Fibroblast of skin of abdomen (primary cell): ENCODE results near the gene CDK12.

Source experiments
- DNase-seq: peaks from one replicate; pipeline ENCODE4 v3.0.0-alpha.2; 2013

The CDK12 gene

GRCh38 chr17:39549747-39550573 lies 88.7 kb downstream of the CDK12 start:
- no peak for DNase-seq

DNA sequence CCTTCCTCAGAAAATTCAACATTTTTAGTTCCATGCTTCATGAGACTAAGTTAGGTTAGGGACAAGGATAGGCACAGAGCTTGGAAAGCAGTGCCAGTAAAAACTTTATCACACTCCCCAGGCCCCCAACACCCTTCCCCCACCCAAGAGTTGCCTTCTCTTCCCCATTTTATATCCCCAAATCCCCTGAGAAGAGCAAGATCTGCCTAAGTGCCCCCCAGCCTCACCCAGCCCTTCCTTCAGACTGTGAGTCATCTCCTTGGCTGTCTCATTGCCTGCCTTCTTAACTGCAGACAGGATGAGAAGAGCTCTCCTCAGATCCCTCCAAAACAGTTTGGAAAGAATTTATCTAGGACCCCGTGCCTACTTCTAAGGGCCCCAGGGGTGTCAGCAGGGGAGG lies 90.6 kb downstream of the CDK12 start:
- peak; percentile 25 for DNase-seq

GRCh38 chr17:39553341-39553945 lies 92.2 kb downstream of the CDK12 start:
- peak; percentile 37 for DNase-seq

- no peak for DNase-seq
These were observed 94.1 kb downstream of the CDK12 start for GRCh38 chr17:39555368-39555767.

DNA sequence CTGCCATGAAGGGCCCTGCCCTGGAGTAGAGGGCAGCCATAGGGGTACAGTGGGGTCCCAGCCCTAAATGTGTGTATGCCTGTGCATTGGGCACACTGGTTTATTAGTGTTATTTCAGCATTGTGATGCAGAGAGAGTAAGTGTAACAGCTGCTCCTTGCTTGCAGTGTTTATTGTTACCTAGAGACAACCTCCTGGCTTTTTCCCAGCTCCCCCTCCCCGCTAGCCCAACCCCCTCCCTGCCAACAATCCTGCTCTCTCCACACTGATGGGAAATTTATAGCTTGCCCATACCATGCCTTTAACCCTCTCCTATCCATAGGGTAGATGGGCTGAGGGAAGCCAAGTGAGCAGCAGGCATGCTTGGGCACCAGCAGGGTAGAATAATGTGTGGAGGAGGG lies 95.1 kb downstream of the CDK12 start:
- DNase-seq: no peak

DNA sequence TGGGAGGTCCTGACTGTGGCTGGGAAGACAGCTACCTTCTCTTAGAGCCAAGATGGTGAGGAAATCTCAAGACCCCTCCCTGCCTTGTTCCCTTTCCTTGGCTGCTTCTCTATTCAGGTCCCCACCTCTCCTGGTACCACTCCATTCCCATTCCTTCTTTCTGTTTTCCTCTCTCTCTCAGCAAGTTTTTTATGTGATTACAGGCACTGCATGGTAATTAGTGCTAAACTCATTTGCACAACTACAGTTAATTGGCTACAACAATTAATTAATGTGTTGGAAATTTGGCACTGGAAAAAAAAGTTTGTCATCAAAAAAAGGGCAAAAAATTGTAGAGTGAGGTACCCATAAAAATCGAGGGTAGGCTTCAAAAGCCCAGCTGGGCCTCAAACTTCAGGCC lies 101.1 kb downstream of the CDK12 start:
- no peak for DNase-seq

- no peak for DNase-seq
These were observed 101.7 kb downstream of the CDK12 start for GRCh38 chr17:39562976-39563375.

- no peak for DNase-seq
These were observed 102.2 kb downstream of the CDK12 start for GRCh38 chr17:39563476-39563875.

GRCh38 chr17:39564211-39564848 lies 103.0 kb downstream of the CDK12 start:
- no peak for DNase-seq

- no peak for DNase-seq
These were observed 105.0 kb downstream of the CDK12 start for GRCh38 chr17:39566094-39566850.

- DNase-seq: no peak
These were observed 107.4 kb downstream of the CDK12 start for GRCh38 chr17:39568702-39569101.

DNA sequence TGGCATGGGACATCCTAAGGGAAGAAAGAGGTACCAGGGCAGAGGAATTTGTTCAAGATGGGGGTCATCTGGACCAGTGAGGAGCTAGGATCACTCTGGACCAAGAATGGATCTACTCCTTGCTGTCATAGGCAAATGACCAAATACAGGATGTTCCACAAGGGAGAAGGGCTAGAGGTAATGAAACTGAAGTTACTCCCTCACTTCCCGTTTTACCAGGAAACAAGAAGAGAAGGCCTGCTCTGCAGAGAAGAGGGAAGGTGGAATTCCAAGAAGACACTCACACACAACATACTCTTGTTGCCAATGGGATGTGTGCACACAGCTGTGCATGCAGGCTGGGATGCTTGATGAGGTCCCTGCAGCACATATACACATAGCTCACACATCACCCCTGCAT lies 107.8 kb downstream of the CDK12 start:
- DNase-seq: no peak

GRCh38 chr17:39572121-39572520 lies 110.8 kb downstream of the CDK12 start:
- no peak for DNase-seq

DNA sequence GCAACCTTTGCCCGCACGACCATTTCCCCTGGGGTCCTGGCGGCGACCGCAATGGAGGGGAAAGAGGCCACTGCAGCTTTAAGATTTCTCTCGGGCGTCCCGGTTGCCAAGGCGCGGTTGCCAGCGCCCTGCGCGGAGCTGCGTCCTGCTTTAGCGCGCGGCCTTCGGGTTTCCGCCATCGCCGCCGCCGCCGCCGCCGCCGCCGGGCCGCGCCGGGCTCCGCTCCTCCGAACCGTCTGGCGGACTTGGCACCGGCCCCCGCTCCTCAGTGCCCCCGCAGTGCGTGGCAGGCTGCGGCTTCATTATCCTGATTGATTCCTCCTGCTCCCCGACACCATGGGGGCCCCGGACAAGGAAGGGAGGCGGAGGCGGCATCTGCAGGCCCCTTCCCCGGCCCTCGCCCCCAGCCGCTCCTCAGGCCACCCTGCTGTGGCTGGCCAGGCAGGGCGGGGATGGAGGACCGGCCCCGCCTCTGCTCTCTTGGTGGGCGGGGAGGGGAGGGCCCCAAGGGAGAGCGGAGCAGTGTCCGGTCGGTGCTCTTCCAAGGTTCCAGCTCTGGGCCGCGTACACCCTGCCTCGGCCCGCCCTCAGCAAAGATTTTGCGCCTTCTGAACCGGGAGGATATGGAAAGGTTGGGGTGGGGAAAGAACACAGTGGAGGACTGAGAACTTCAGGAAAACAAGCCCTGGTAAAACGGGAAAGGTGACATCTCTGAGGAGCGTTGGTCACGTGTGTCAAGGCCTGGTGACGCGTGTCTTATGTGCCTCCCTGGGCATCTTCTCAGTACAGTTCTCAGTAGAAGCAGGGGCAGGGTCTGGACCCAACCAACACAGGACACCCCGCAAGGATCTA lies 112.4 kb downstream of the CDK12 start:
- peak; percentile 50 for DNase-seq

DNA sequence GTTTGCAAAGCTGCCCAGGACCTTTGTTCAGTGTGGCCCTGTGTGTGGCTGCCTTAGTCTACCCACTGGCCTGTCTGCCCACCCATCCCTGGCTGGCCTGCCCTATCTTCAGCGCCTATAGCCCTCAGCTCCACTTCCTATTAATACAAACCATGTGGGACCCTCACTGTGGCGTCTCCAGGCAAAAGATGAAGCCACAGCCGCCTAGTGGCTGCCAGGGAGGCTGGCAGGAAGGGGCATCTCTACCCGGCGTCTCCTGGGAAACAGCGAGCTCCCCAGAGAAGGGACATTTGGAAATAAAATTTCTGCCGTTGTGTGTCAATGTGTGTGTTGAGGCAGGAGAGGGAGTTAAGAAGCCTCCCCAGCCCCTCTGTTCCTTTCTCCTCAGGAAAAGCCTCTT lies 114.9 kb downstream of the CDK12 start:
- peak; percentile 14 for DNase-seq

DNA sequence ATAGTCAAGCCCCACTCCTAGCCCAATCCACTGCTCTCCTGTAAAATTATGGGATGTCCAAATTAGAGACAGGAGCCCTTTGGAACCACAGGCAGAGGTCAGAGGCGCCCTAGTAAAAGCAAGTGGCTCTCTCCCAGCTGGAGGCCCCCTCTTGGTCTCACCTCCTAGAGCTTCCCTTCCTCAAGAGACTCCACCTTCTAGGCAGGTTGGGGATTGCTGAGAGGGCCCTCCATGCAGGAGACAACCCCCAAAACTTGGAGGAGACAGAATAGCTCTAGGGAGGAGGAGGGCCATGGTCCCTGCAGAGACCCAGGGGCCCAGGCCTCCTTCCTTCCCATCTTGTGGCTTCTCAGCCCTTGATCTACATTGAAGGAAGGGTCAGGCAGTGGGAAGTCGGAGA lies 117.0 kb downstream of the CDK12 start:
- no peak for DNase-seq

- no peak for DNase-seq
These were observed 118.2 kb downstream of the CDK12 start for GRCh38 chr17:39579318-39580081.

DNA sequence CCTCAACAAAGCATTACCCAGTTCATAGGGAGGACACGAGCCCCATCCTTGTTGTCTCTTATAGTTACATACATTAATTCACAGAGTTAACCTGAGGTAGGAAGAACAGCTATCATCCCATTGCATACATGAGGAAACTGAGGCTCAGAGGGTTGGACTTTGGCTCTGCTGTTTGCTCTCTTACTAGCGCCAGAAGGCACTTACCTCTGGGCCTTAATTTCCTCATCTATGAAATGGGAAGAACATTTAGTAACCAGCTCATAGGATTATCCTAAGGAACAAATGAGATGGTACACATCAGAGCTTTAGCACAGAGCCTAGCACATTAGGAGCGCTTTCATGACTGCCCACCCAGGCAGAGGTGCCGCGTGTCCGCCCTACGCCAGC lies 118.8 kb downstream of the CDK12 start:
- no peak for DNase-seq

- no peak for DNase-seq
These were observed 119.9 kb downstream of the CDK12 start for GRCh38 chr17:39581071-39581758.

DNA sequence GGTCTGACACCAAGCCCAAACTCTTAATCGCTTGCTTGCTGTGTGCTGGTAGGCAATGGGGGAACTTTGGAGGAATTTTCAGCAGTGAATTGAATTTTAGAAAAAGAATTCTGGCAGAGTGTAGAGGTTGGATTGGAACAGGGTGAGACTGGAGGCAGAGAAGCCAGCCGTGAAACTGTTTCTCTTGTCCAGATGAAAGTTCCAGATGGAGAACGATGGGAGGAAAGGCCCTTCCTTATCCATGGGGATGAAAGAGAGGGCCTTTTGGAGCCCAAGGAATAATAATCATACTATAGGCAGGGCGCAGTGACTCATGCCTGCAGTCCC lies 120.4 kb downstream of the CDK12 start:
- no peak for DNase-seq

DNA sequence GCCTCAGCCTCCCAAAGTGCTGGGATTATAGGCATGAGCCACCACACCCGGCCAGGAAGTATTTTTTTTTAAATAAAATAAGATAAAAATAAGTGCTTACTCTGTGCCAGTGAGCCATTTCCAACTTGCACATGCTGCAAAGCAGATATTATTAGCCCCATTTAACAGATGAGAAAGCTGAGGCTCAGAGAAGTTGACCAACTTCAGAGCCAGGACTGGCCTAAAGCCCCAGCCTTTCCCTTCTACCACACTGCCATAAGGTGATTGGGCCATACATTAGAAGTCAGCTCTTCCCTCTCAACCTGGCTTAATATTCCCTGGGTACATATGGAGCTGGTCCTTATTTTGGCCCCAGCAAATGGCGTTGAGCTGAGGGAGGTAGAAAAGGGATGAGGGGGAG lies 121.4 kb downstream of the CDK12 start:
- DNase-seq: no peak
